AG10803 (cell line): Measurements from ENCODE around the gene SPEG.

Experiments
- DNase-seq: peaks from one replicate; pipeline ENCODE4 v3.0.0; 2010; ENCODE audit warnings: low read depth
- H3K4me3 ChIP-seq: 2 replicates; pipeline ENCODE4 v1.5.1; 2011; ENCODE audit warnings: mild to moderate bottlenecking, low read length, control low read depth
- TF ChIP-seq, protein P1 (sequence below): conservative IDR thresholded peaks from 2 replicates; pipeline ENCODE4 v1.5.1; 2011; ENCODE audit warnings: mild to moderate bottlenecking, low read length, control low read depth, inconsistent platforms

Gene SPEG

DNA sequence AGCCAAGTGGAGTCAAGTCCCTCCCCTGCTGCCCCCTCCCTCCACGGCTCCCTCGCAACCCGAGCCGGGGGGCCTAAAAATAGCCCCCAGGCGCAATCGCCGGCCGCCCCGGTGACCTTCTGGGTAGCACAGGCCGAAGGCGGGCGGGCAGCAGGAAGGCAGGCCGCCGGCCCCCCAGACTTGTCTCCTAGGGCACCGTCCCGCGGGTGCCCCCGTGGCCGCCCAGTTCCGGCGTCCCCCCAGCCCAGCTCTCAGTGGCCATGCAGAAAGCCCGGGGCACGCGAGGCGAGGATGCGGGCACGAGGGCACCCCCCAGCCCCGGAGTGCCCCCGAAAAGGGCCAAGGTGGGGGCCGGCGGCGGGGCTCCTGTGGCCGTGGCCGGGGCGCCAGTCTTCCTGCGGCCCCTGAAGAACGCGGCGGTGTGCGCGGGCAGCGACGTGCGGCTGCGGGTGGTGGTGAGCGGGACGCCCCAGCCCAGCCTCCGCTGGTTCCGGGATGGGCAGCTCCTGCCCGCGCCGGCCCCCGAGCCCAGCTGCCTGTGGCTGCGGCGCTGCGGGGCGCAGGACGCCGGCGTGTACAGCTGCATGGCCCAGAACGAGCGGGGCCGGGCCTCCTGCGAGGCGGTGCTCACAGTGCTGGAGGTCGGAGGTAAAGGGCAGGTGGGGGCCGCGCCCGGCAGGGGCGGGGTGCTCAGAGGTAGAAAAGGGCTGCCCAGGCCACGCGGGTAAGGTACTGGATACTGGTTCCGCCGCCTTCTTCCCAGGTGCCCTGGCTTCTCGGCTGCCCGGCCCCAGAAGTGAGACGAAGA lies at the start of gene SPEG:
TSS of gene SPEG (plus strand) at position 126 of the 808 bp plus-strand sequence. CDS start at position 261, 135 bp downstream.
- H3K4me3 ChIP-seq = no peak within 1 kb of the TSS
- DNase-seq = no peak
- TF ChIP-seq, protein P1, sequence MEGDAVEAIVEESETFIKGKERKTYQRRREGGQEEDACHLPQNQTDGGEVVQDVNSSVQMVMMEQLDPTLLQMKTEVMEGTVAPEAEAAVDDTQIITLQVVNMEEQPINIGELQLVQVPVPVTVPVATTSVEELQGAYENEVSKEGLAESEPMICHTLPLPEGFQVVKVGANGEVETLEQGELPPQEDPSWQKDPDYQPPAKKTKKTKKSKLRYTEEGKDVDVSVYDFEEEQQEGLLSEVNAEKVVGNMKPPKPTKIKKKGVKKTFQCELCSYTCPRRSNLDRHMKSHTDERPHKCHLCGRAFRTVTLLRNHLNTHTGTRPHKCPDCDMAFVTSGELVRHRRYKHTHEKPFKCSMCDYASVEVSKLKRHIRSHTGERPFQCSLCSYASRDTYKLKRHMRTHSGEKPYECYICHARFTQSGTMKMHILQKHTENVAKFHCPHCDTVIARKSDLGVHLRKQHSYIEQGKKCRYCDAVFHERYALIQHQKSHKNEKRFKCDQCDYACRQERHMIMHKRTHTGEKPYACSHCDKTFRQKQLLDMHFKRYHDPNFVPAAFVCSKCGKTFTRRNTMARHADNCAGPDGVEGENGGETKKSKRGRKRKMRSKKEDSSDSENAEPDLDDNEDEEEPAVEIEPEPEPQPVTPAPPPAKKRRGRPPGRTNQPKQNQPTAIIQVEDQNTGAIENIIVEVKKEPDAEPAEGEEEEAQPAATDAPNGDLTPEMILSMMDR = no peak

DNA sequence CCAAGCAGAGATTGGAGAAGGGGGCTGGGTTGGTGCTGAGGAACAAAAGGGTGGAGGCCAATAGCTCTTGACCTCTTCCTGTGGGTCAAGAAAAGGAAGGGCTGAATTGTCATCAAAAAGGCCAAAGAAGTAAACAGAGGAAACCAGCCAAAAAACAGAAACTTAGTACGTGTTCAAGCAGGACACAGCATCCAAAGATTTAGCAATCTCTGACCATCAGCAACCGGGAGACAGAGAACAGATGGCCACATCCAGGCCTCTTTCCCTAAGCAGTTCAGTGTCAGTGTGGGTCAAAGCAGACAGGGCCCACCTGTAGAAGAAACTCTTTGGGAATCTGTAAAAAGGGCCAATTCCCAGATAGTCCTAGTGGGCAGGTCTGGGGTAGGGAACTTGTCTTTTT lies 49.8 kb upstream of the SPEG start:
- TF ChIP-seq, protein P1 = no peak
- H3K4me3 ChIP-seq = no peak overlapping the region
- no peak for DNase-seq

DNA sequence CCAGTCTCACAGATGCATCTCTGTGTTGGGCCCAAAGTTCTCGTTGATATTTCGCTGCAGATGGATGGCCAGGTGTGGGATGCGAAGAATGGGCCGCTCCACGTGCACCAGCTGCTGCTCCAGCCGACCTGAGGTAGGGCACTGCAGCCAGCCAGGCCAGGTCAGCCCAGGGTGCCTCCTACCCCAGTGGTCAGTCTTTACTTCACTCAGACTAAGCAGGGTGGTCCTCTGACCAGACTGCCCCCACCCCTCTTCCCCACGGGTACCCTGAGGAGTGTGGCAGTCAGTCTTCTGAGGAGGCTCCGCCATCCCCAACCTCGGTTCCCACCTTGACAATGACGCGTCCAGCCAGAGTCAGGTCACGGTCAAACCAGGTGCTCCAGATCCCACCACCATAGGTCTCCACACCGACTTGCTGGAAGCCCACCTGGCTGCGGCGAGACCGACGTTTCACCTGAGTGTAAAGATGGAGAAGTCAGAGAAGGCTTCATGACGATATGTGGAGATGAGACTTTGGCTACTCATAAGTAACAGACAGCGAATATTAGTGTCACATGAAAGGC lies 48.6 kb upstream of the SPEG start:
- no peak for DNase-seq
- TF ChIP-seq, protein P1 = no peak
- no peak overlapping the region for H3K4me3 ChIP-seq

DNA sequence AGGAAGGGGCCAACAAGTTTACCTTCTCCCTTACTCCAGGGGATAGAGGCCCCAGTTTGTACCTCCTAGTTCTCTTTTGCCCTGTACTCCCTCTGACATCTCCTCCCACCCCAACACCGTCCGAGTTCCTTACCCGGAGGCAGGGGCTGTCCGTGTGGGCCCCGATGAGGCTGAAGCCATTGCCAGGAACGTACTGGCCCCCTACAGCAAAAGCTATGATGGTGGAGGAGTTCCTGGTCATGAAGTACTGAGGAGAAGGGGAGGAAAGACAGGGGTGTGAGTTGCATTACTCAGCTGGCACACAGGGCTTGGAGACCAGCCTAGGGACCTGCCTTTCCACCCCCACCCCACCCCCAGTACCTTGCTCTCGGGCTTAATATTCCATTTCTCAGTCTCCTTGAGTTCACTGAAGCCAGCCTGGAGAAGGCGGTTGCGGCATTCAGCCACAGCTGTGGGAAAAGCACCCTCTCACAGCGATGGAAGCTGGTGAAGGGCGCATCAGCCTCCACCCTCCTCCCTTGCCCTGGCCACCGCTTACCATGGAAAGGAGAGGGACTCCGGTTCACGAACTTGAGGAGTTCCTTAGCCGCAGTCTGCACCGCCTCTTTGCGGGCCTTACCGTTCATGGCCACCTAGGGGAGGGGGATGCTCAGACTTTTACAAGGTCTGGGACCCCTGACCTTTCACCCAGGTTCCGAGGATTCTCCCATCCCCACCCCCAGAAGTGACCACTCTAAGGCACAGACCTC lies 47.9 kb upstream of the SPEG start:
- TF ChIP-seq, protein P1 = 0 out of 2 replicates have a peak, but pooled peaks have one; percentile 4
- no peak for DNase-seq
- peak overlapping the region; percentile 83 for H3K4me3 ChIP-seq

DNA sequence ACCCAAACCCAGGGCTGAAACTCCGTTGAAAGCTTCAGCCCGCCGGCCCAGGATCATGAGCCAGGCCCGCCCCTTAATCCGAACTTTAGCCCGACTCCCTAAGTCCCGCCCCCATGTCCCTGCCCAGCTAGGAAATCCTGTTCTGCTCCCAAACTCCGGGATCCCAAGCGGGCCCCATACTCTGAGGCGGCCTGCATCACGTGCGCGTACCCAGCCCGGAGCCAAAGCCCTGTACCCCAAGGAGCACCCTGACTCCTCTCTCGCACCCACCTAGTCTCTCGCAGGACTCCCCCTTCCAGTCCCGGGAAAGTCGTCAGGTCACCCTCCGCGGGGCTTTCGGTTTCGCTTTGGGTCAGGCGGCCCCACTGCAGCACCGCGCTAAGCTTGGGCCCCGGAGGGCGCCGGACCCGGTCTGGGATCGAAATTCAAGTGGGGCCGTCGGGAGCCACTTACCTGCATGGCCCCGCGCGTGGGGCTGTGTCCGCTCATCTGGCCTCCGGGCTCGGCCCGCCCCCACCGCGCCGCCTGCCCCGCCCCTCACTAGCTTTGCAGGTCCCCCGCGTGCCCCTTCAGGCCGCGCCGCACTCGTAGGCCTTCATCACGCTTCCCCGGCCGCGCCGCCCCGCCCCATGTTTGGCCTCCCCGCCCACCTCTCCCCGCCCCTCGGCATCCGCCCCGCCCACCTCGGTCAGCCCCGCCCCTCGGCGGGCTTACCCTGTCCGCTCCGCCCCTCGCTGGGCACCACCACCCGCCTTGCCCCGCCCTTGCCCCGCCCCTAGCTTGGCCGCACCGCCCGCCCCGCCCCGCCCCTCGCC lies 47.1 kb upstream of the SPEG start, which contains the start of gene DNPEP:
TSS of gene DNPEP (minus strand) at position 607 of the 815 bp plus-strand sequence. CDS start at position 489, 118 bp downstream.
- TF ChIP-seq, protein P1 = no peak
- peak within 1 kb of the TSS; percentile 83 for H3K4me3 ChIP-seq
- DNase-seq = peak; percentile 91

DNA sequence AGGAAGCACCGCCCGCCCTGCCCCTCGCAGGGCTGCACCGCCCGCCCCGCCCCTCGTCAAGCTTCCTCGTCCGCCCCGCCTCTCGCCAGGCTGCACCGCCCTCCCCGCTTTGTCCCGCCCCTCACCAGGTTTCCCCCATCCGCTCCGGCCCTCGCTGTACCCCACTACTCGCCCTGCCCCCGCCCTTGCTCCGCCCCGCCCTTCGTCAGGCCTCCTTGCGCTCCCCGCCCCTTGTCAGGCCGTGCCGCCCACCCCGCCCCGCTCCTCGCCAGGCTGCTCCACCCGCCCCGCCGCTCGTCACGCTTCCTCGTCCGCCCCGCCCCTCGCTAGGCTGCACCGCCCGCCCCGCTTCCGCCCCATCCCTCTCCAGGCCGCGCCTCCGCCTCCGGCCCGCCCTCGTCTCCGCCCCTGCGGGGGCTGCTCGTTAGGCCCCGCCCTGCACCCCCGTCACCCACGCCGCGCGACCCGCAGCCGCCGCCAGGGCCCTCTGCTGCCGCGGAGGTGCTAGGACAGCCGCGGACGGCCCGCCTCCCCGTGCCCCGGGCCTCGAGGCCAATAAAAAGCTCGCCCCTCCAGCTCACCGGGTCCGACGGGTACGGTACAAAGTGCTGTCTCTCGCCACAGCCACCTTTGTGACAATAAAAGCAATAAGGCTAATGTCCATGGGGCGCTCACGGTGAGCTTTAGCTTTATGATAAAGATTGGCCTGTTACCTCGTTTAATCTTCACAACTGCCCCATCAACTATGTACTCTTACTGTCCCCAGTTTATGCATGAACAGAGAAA lies 46.3 kb upstream of the SPEG start:
- TF ChIP-seq, protein P1 = no peak; the same call in 1 of the 2 replicates
- peak overlapping the region; percentile 49 for H3K4me3 ChIP-seq
- DNase-seq = peak; percentile 97
